ENCODE results near the gene COPE. TPM values are rescaled to one million over a fixed set of nuclear protein-coding genes. Genes with fewer than 3 reads are reported as not detected.

Gene COPE
- total and polyA plus RNA-seq, 2 donors (not counting 1 experiment from before 2014, with no cell fraction given), result 154 to 279 TPM

- CTCF ChIA-PET, result interaction anchor here (0.6 kb wide), 1 partner anchor 137 kb away, joined by 3 read pairs; no protein-coding TSS in a partner anchor
- H3K27me3 Mint-ChIP-seq, result peaks cover 28% of the 10 kb centered on the region
Measured at GRCh38 chr19:18940769-18941627, 21.8 kb upstream of the COPE start, which contains the start of gene HOMER3. Gene HOMER3 (minus strand): TSS chr19:18941217. CDS start chr19:18938982, 2,235 bp downstream.

More at GRCh38 chr19:18940769-18941627, 21.8 kb upstream of the COPE start, which contains the start of gene HOMER3:
- H3K4me1 Mint-ChIP-seq, result peaks cover 21% of the 10 kb centered on the region
- DNase-seq (peak; percentile 82), ATAC-seq (ENCODE audit: low read depth) (peak; percentile 89)
- no peak within 1 kb of the TSS for H3K27ac ChIP-seq (ENCODE audit: low read length in 2 of 2)
- no peaks in the 10 kb centered on the region for H3K79me2 ChIP-seq (ENCODE audit: control insufficient read depth, insufficient read depth, low read length)
- H3K9me3 ChIP-seq (ENCODE audit: control extremely low read depth in 1 of 3, control insufficient read depth in 2 of 3, insufficient read depth in 1 of 3, low read length in 2 of 3), result peaks cover 0 to 3% (median 0%) of the 10 kb centered on the region in 3 donors
- no peaks in the 10 kb centered on the region for H3K36me3 ChIP-seq (replicated peaks in 1 of 2; ENCODE audit: control extremely low read depth in 1 of 2, control insufficient read depth in 1 of 2, extremely low read depth in 1 of 2, insufficient read depth in 2 of 2, low read length in 1 of 2)
- POLR2A ChIA-PET, result no interaction called here
- H3K9ac ChIP-seq (ENCODE audit: low read length), result peak within 1 kb of the TSS; percentile 58
- intact Hi-C loops (cut with micrococcal nuclease), result loop anchor here (2.0 kb wide), 2 partner anchors 22 to 346 kb away; partner anchors contain the start of genes COPE and DDX49
- H3K4me1 ChIP-seq (ENCODE audit: control insufficient read depth in 2 of 2, insufficient read depth in 2 of 2, low read length in 2 of 2), result peaks cover 16 to 21% of the 10 kb centered on the region in 2 donors
- peak within 1 kb of the TSS; percentile 15 to 67 (median 49) for H3K4me3 ChIP-seq (ENCODE audit: control extremely low read depth in 1 of 5, extremely low read depth in 1 of 5, insufficient read depth in 1 of 5, low read depth in 2 of 5, low read length in 4 of 5)
- H3K27me3 ChIP-seq (replicated peaks in 1 of 4; ENCODE audit: control extremely low read depth in 1 of 4, control insufficient read depth in 3 of 4, insufficient read depth in 4 of 4, low read length in 3 of 4), result peaks cover 0 to 27% (median 6%) of the 10 kb centered on the region in 4 experiments
- H4K20me1 ChIP-seq (ENCODE audit: control insufficient read depth, insufficient read depth, low read length, poor library complexity, severe bottlenecking), result no peaks in the 10 kb centered on the region
- no peak within 1 kb of the TSS for H3K27ac Mint-ChIP-seq
- WGBS (ENCODE audit: insufficient coverage), result under 1% methylated on average over 60 of the region's 81 CpGs
- TF ChIP-seq EZH2 (IDR thresholded peaks at IDR 0.05; ENCODE audit: borderline replicate concordance, insufficient read depth, low read depth, low read length, poor library complexity, severe bottlenecking) (no peak), CTCF (IDR thresholded peaks at IDR 0.05) (no peak)
- H2AFZ ChIP-seq (ENCODE audit: insufficient read depth, low read depth, low read length, poor library complexity, severe bottlenecking), result peak within 1 kb of the TSS; percentile 75
- H3K4me3 Mint-ChIP-seq, result peak within 1 kb of the TSS; percentile 81
- H3K9me3 Mint-ChIP-seq (ENCODE audit: insufficient read depth), result no peaks in the 10 kb centered on the region
- H3K4me2 ChIP-seq (replicated peaks; ENCODE audit: low read depth, low read length, poor library complexity, severe bottlenecking), result peak within 1 kb of the TSS; percentile 93

Measured in B cell (primary cell).